ENCODE results near the gene SLBP.

The SLBP gene

GRCh38 chr4:1727117-1728031, 15.3 kb upstream of the SLBP start:
- DNase-seq (ENCODE audit: low read depth, low spot score) = no peak

- peak; percentile 88 for DNase-seq (ENCODE audit: low read depth, low spot score)
These were observed 14.2 kb upstream of the SLBP start for GRCh38 chr4:1726146-1726934.

- DNase-seq (ENCODE audit: low read depth, low spot score) = no peak
These were observed 13.4 kb upstream of the SLBP start for GRCh38 chr4:1725521-1725920.

- no peak for DNase-seq (ENCODE audit: low read depth, low spot score)
These were observed 11.1 kb upstream of the SLBP start for GRCh38 chr4:1723131-1723801.

- DNase-seq (ENCODE audit: low read depth, low spot score) = no peak
These were observed 10.5 kb upstream of the SLBP start for GRCh38 chr4:1722551-1723118.

GRCh38 chr4:1721666-1722550, 9.8 kb upstream of the SLBP start:
- DNase-seq (ENCODE audit: low read depth, low spot score) = no peak

GRCh38 chr4:1721003-1721665, 9.0 kb upstream of the SLBP start, which contains the start of the genes TACC3 and TMEM129:
TSS of gene TACC3 (plus strand) at chr4:1721521. CDS start at chr4:1723422, 1,901 bp downstream.
TSS of gene TMEM129 (minus strand) at chr4:1721323. CDS start at chr4:1720837, 486 bp downstream.
- peak; percentile 87 for DNase-seq (ENCODE audit: low read depth, low spot score)

- DNase-seq (ENCODE audit: low read depth, low spot score) = no peak
These were observed 8.3 kb upstream of the SLBP start for GRCh38 chr4:1720163-1720983.

GRCh38 chr4:1718095-1718850, 6.2 kb upstream of the SLBP start:
- no peak for DNase-seq (ENCODE audit: low read depth, low spot score)

GRCh38 chr4:1717129-1718094, 5.3 kb upstream of the SLBP start:
- DNase-seq (ENCODE audit: low read depth, low spot score) = no peak

GRCh38 chr4:1716065-1716945, 4.2 kb upstream of the SLBP start:
- no peak for DNase-seq (ENCODE audit: low read depth, low spot score)

- DNase-seq (ENCODE audit: low read depth, low spot score) = no peak
These were observed 3.1 kb upstream of the SLBP start for GRCh38 chr4:1715002-1715758.

- DNase-seq (ENCODE audit: low read depth, low spot score) = no peak
These were observed 2.3 kb upstream of the SLBP start for GRCh38 chr4:1714303-1715001.

- no peak for DNase-seq (ENCODE audit: low read depth, low spot score)
These were observed 1.1 kb upstream of the SLBP start for GRCh38 chr4:1713003-1713851.

Measured in activated CD4-positive, CD25-positive, alpha-beta regulatory T cell treated with anti-CD3 and anti-CD28 coated beads, Interleukin-2, amount 50 U/mL, for 16 hours (primary cell).